ENCODE data around the gene UACA.

Gene UACA

GRCh38 chr15:70690491-70691276, 72.7 kb downstream of the UACA start:
- no peak for DNase-seq (ENCODE audit: low read depth)
- TF ChIP-seq, protein P1, sequence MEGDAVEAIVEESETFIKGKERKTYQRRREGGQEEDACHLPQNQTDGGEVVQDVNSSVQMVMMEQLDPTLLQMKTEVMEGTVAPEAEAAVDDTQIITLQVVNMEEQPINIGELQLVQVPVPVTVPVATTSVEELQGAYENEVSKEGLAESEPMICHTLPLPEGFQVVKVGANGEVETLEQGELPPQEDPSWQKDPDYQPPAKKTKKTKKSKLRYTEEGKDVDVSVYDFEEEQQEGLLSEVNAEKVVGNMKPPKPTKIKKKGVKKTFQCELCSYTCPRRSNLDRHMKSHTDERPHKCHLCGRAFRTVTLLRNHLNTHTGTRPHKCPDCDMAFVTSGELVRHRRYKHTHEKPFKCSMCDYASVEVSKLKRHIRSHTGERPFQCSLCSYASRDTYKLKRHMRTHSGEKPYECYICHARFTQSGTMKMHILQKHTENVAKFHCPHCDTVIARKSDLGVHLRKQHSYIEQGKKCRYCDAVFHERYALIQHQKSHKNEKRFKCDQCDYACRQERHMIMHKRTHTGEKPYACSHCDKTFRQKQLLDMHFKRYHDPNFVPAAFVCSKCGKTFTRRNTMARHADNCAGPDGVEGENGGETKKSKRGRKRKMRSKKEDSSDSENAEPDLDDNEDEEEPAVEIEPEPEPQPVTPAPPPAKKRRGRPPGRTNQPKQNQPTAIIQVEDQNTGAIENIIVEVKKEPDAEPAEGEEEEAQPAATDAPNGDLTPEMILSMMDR (IDR thresholded peaks at IDR 0.05; ENCODE audit: insufficient read depth, low read depth, low read length, missing control alignments) = no peak
- no peak overlapping the region for H3K4me3 ChIP-seq (ENCODE audit: low read depth, low read length)

DNA sequence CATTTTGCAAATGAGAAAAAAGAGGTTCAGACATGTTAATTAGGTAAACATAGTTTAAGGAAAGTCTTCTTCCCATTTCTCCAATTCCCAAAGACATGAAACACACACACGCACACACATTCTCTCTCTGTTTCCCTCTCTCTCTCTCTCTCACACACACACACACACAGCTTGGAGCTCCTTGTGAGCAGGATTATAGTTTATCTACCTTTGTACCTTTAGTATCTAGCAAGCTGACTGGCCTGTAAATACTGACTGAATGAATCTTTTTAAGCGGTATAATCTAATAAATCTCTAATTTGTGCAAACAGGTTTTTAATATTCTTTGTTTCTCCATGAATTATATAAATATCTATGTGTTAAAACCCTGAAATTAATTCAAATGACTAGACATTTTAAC, 73.3 kb downstream of the UACA start:
- TF ChIP-seq, protein P1 (IDR thresholded peaks at IDR 0.05; ENCODE audit: insufficient read depth, low read depth, low read length, missing control alignments) = no peak
- H3K4me3 ChIP-seq (ENCODE audit: low read depth, low read length) = no peak overlapping the region
- DNase-seq (ENCODE audit: low read depth) = no peak

- TF ChIP-seq, protein P1 (IDR thresholded peaks at IDR 0.05; ENCODE audit: insufficient read depth, low read depth, low read length, missing control alignments) = no peak
- no peak for DNase-seq (ENCODE audit: low read depth)
- H3K4me3 ChIP-seq (ENCODE audit: low read depth, low read length) = no peak overlapping the region
Measured at GRCh38 chr15:70687482-70687881, 75.9 kb downstream of the UACA start.

GRCh38 chr15:70680817-70681216, 82.5 kb downstream of the UACA start:
- TF ChIP-seq, protein P1 (IDR thresholded peaks at IDR 0.05; ENCODE audit: insufficient read depth, low read depth, low read length, missing control alignments) = no peak
- no peak for DNase-seq (ENCODE audit: low read depth)

GRCh38 chr15:70679919-70680231, 83.5 kb downstream of the UACA start:
- TF ChIP-seq, protein P1 (IDR thresholded peaks at IDR 0.05; ENCODE audit: insufficient read depth, low read depth, low read length, missing control alignments) = no peak
- no peak overlapping the region for H3K4me3 ChIP-seq (ENCODE audit: low read depth, low read length)
- DNase-seq (ENCODE audit: low read depth) = no peak

More at GRCh38 chr15:70680817-70681216, 82.5 kb downstream of the UACA start:
- no peak overlapping the region for H3K4me3 ChIP-seq (ENCODE audit: low read depth, low read length)

DNA sequence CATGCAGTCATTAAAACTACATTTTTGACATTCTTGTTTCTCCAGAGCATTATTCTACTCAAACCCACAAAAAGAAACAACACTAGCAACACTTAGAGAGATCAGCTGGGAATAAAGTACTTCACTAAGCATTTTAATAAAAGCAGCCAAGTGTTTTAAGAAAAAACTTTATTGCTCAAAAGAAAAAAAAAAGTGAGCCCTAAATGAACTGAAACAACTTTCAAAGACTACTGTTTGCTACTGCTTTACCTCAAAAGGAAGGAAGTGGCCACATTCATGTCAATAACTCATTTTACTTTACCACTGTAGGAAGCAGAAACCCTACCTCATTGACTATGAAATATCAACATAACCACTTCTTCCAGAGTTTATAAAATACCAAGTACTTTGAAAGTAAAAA, 91.3 kb downstream of the UACA start:
- TF ChIP-seq, protein P1 (IDR thresholded peaks at IDR 0.05; ENCODE audit: insufficient read depth, low read depth, low read length, missing control alignments) = no peak
- peak; percentile 67 for DNase-seq (ENCODE audit: low read depth)
- H3K4me3 ChIP-seq (ENCODE audit: low read depth, low read length) = no peak overlapping the region

GRCh38 chr15:70670680-70671079, 92.7 kb downstream of the UACA start:
- H3K4me3 ChIP-seq (ENCODE audit: low read depth, low read length) = no peak overlapping the region
- TF ChIP-seq, protein P1 (IDR thresholded peaks at IDR 0.05; ENCODE audit: insufficient read depth, low read depth, low read length, missing control alignments) = no peak
- DNase-seq (ENCODE audit: low read depth) = no peak

Measured in GM12865 (cell line).